Peyer's patch (tissue), 4 donors: ENCODE measurements around the gene CTNNA2.

Experiments
- POLR2A ChIP-seq, 2 donors: fragments of 450-650 bp; IDR thresholded peaks; one replicate each; pipeline ENCODE4 v1.5.1; 2017; ENCODE audit warnings: antibody characterized with exemption in 2 of 2, mild to moderate bottlenecking in 2 of 2, moderate library complexity in 2 of 2
- TF ChIP-seq, protein P1 (sequence below), 6 experiments: fragments of 450-650 bp in 4 of 6; fragments of 200-600 bp in 2 of 6; sonication (generic) in 1 of 6; IDR thresholded peaks; one replicate each; pipeline ENCODE4 v1.5.1; 2017 to 2019; ENCODE audit warnings: antibody characterized with exemption in 6 of 6, mild to moderate bottlenecking in 3 of 6, moderate library complexity in 1 of 6

DNA sequence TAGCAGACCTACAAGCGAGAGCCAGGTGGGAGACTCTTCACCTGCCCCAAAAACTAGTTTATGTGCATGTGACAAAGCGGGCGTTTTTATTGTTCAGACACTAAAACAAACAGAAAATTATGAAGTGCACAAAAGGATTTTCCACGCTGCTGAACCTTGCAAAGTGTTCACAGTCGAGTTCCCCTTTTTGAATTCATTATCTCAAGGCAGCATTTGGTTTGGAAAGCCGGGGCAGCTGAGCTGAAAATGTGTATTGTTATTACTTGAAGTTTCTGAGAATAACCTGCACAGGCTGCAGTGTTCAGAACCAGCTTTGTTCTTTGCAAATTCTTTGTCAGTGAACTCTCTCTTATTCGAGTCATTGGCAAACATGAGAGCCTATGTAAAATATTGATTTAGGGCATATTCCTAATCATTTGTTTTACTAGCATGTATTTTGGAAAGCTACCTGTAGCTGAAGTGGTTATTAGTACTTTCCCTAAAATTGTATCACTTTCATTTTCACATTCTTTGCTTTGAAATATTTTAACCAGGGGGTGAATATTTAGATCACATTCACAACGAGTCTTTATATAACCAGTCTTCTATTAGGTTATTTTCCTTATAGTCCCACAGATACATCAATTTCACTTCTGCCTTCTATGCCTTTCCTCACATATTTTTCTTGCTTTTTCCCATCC, 732.2 kb downstream of the CTNNA2 start:
- TF ChIP-seq, protein P1, sequence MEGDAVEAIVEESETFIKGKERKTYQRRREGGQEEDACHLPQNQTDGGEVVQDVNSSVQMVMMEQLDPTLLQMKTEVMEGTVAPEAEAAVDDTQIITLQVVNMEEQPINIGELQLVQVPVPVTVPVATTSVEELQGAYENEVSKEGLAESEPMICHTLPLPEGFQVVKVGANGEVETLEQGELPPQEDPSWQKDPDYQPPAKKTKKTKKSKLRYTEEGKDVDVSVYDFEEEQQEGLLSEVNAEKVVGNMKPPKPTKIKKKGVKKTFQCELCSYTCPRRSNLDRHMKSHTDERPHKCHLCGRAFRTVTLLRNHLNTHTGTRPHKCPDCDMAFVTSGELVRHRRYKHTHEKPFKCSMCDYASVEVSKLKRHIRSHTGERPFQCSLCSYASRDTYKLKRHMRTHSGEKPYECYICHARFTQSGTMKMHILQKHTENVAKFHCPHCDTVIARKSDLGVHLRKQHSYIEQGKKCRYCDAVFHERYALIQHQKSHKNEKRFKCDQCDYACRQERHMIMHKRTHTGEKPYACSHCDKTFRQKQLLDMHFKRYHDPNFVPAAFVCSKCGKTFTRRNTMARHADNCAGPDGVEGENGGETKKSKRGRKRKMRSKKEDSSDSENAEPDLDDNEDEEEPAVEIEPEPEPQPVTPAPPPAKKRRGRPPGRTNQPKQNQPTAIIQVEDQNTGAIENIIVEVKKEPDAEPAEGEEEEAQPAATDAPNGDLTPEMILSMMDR (IDR thresholded peaks at IDR 0.05): no peak
- no peak for TF ChIP-seq POLR2A (IDR thresholded peaks at IDR 0.05)
